GM23338 (cell line): Measurements from ENCODE around the gene PRTN3. TPM values are rescaled to one million over a fixed set of nuclear protein-coding genes. Genes with fewer than 3 reads are reported as not detected.

Experiments used
- ATAC-seq: fragments of 200-7000 bp; cut with Tn5 transposase; 3 replicates; pipeline ENCODE4 v1.9.1; 2020
- DNase-seq: peaks from one replicate; pipeline ENCODE4 v3.0.0-alpha.2; 2015; ENCODE audit warnings: low spot score
- H2AFZ ChIP-seq: fragments of 200-600 bp; sonication (generic); 2 replicates; pipeline ENCODE4 v1.8.0; 2016; ENCODE audit warnings: antibody characterized with exemption, mild to moderate bottlenecking, moderate library complexity
- H3F3A ChIP-seq: fragments of 200-600 bp; sonication (generic); replicated peaks from 2 replicates; pipeline ENCODE4 v1.8.0; 2017; ENCODE audit warnings: antibody characterized with exemption, mixed run types, low read depth
- H3K27ac ChIP-seq: fragments of 200-600 bp; sonication (generic); 2 replicates; pipeline ENCODE4 v1.6.1; 2016; ENCODE audit warnings: low read depth
- H3K27me3 ChIP-seq: fragments of 200-600 bp; sonication (generic); 2 replicates; pipeline ENCODE4 v1.8.0; 2016; ENCODE audit warnings: mild to moderate bottlenecking, mixed run types, moderate library complexity; ENCODE audit not compliant: insufficient read depth
- H3K36me3 ChIP-seq: fragments of 200-600 bp; sonication (generic); 2 replicates; pipeline ENCODE4 v1.8.0; 2016; ENCODE audit warnings: mild to moderate bottlenecking; ENCODE audit not compliant: insufficient read depth
- H3K4me1 ChIP-seq: fragments of 200-600 bp; sonication (generic); 2 replicates; pipeline ENCODE4 v1.8.0; 2016; ENCODE audit warnings: mild to moderate bottlenecking, moderate library complexity; ENCODE audit not compliant: insufficient read depth
- H3K4me2 ChIP-seq: fragments of 200-600 bp; sonication (generic); 2 replicates; pipeline ENCODE4 v1.7.1; 2017; ENCODE audit warnings: mixed run types
- H3K4me3 ChIP-seq: fragments of 200-600 bp; sonication (generic); 2 replicates; pipeline ENCODE4 v1.6.1; 2016; ENCODE audit warnings: mixed run types
- H3K79me2 ChIP-seq: fragments of 200-600 bp; sonication (generic); replicated peaks from 2 replicates; pipeline ENCODE4 v1.8.0; 2017; ENCODE audit warnings: mild to moderate bottlenecking; ENCODE audit not compliant: insufficient read depth
- H3K9me2 ChIP-seq: fragments of 200-600 bp; sonication (generic); 2 replicates; pipeline ENCODE4 v1.8.0; 2017; ENCODE audit not compliant: insufficient read depth
- H4K20me1 ChIP-seq: fragments of 200-600 bp; sonication (generic); replicated peaks from 2 replicates; pipeline ENCODE4 v1.8.0; 2017; ENCODE audit warnings: mild to moderate bottlenecking; ENCODE audit not compliant: insufficient read depth
- H3K27ac Mint-ChIP-seq: 2 replicates; pipeline ENCODE4 v1.8.0; 2020; ENCODE audit warnings: inconsistent platforms, mild to moderate bottlenecking, moderate library complexity, mixed read lengths
- H3K27me3 Mint-ChIP-seq: 3 replicates; pipeline ENCODE4 v1.8.0; 2022; ENCODE audit warnings: low read depth, mild to moderate bottlenecking, moderate library complexity, mixed read lengths, inconsistent platforms; ENCODE audit not compliant: insufficient read depth, poor library complexity
- H3K36me3 Mint-ChIP-seq: 3 replicates; pipeline ENCODE4 v1.8.0; 2021; ENCODE audit warnings: low read depth, mild to moderate bottlenecking, inconsistent platforms, moderate library complexity, mixed read lengths
- H3K4me1 Mint-ChIP-seq: 3 replicates; pipeline ENCODE4 v1.8.0; 2020; ENCODE audit warnings: mild to moderate bottlenecking, inconsistent platforms, mixed read lengths
- H3K4me3 Mint-ChIP-seq: 3 replicates; pipeline ENCODE4 v1.8.0; 2021; ENCODE audit warnings: moderate library complexity, mild to moderate bottlenecking, inconsistent platforms, mixed read lengths
- H3K9me3 Mint-ChIP-seq: 3 replicates; pipeline ENCODE4 v1.8.0; 2020; ENCODE audit warnings: moderate library complexity, mild to moderate bottlenecking, inconsistent platforms, mixed read lengths
- CREB1 ChIP-seq: fragments of 250-450 bp; sonication (Bioruptor Pico); IDR thresholded peaks from 2 replicates; pipeline ENCODE4 v1.5.0; 2020; ENCODE audit warnings: low read depth, mild to moderate bottlenecking, moderate library complexity
- EZH2 ChIP-seq: fragments of 200-600 bp; sonication (generic); IDR thresholded peaks from one replicate; pipeline ENCODE4 v1.8.0; 2017; ENCODE audit warnings: antibody characterized with exemption, mild to moderate bottlenecking, low read depth; ENCODE audit not compliant: unreplicated experiment
- EZH2phosphoT487 ChIP-seq: fragments of 200-600 bp; sonication (generic); IDR thresholded peaks from one replicate; pipeline ENCODE4 v1.8.1; 2018; ENCODE audit warnings: antibody characterized with exemption; ENCODE audit not compliant: unreplicated experiment
- NANOG ChIP-seq: IDR thresholded peaks from 2 replicates; pipeline ENCODE4 v1.6.1; 2016; ENCODE audit warnings: antibody characterized with exemption, borderline replicate concordance
- POLR2AphosphoS5 ChIP-seq: IDR thresholded peaks from 2 replicates; pipeline ENCODE4 v1.6.1; 2016; ENCODE audit warnings: antibody characterized with exemption, low read depth
- STAT1 ChIP-seq: IDR thresholded peaks from one replicate; pipeline ENCODE4 v1.6.1; 2016; ENCODE audit warnings: antibody characterized with exemption; ENCODE audit not compliant: unreplicated experiment
- ZNF114 ChIP-seq: fragments of 250-450 bp; sonication (Bioruptor Pico); IDR thresholded peaks from 2 replicates; pipeline ENCODE4 v1.5.0; 2020; ENCODE audit warnings: mild to moderate bottlenecking, moderate library complexity
- polyA plus RNA-seq: library from polyadenylated mRNA; unstranded; fragments of >200 nt; fragmentation: Nextera tagmentation; extraction: Ambion mirVana; gene quantifications from 2 replicates; pipeline ENCODE4 v1.2.1, GENCODE V29; 2016
- total RNA-seq: library from RNA; depleted of rRNA; stranded (reverse); fragments of >200 nt; shearing (Covaris generic); gene quantifications from 2 replicates; pipeline ENCODE4 v1.2.3, GENCODE V29; 2014
- TF ChIP-seq, protein P1 (sequence below), 2 experiments: fragments of 200-600 bp in 1 of 2; sonication (generic) in 1 of 2; conservative IDR thresholded peaks; 2 replicates each; pipeline versions ENCODE4 v1.5.1 to v1.6.1; 2016 to 2017; ENCODE audit warnings: antibody characterized with exemption in 2 of 2, low read depth in 2 of 2, mild to moderate bottlenecking in 2 of 2, moderate library complexity in 1 of 2
- TF ChIP-seq, protein P2 (sequence below): IDR thresholded peaks from 2 replicates; pipeline ENCODE4 v1.6.1; 2016; ENCODE audit warnings: antibody characterized with exemption

PRTN3 gene
- total and polyA plus RNA-seq, 2 experiments from 2014 or later, result 0.21 to 0.68 TPM

DNA sequence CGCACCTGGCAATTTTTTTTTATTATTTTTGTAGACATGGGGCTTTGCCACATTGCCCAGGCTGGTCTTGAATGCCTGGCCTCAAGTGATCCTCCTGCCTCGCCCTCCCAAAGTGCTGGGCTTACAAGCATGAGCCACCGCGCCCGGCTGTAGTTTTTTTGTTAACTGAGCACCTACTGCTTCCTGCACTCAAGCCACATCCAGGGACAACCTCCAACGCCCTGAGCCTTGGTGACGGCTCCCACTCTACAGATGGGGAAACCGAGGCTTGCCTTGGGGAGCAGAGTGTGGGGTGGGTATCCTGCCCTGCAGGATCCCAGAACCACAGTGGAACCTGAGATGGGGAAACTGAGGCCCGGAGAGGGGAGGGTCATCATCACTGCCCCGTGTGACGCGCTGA, 14.3 kb downstream of the PRTN3 start (continued):
- TF ChIP-seq, protein P1, sequence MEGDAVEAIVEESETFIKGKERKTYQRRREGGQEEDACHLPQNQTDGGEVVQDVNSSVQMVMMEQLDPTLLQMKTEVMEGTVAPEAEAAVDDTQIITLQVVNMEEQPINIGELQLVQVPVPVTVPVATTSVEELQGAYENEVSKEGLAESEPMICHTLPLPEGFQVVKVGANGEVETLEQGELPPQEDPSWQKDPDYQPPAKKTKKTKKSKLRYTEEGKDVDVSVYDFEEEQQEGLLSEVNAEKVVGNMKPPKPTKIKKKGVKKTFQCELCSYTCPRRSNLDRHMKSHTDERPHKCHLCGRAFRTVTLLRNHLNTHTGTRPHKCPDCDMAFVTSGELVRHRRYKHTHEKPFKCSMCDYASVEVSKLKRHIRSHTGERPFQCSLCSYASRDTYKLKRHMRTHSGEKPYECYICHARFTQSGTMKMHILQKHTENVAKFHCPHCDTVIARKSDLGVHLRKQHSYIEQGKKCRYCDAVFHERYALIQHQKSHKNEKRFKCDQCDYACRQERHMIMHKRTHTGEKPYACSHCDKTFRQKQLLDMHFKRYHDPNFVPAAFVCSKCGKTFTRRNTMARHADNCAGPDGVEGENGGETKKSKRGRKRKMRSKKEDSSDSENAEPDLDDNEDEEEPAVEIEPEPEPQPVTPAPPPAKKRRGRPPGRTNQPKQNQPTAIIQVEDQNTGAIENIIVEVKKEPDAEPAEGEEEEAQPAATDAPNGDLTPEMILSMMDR (conservative IDR thresholded peaks at IDR 0.05; ENCODE audit: low read depth in 2 of 2), result no peak
- TF ChIP-seq STAT1, result no peak

- TF ChIP-seq POLR2AphosphoS5 (no peak), EZH2phosphoT487 (no peak), EZH2 (no peak), NANOG (no peak), CREB1 (CRISPR knock-in tag) (no peak), ZNF114 (no peak), STAT1 (no peak)
- TF ChIP-seq, protein P1 (conservative IDR thresholded peaks at IDR 0.05; ENCODE audit: low read depth in 2 of 2), result no peak
- TF ChIP-seq, protein P2, sequence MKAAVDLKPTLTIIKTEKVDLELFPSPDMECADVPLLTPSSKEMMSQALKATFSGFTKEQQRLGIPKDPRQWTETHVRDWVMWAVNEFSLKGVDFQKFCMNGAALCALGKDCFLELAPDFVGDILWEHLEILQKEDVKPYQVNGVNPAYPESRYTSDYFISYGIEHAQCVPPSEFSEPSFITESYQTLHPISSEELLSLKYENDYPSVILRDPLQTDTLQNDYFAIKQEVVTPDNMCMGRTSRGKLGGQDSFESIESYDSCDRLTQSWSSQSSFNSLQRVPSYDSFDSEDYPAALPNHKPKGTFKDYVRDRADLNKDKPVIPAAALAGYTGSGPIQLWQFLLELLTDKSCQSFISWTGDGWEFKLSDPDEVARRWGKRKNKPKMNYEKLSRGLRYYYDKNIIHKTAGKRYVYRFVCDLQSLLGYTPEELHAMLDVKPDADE, result no peak
- Mint-ChIP-seq H3K4me1 (no peaks in the 10 kb centered on the region), H3K27me3 (peaks cover 13% of the 10 kb centered on the region), H3K27ac (no peak overlapping the region), H3K4me3 (no peak overlapping the region), H3K9me3 (no peaks in the 10 kb centered on the region; the same call in 2 of the 3 replicates), H3K36me3 (no peaks in the 10 kb centered on the region)
- H3K4me2 ChIP-seq, result no peak overlapping the region
- H3F3A ChIP-seq, result peaks cover 15% of the 10 kb centered on the region; the same call in 1 of the 2 replicates
- no peaks in the 10 kb centered on the region for H3K4me1 ChIP-seq
- no peak overlapping the region for H3K27ac ChIP-seq
- no peak for DNase-seq
- no peak for ATAC-seq
- H3K79me2 ChIP-seq, result no peaks in the 10 kb centered on the region
- H3K4me3 ChIP-seq, result no peak overlapping the region
- no peaks in the 10 kb centered on the region for H3K9me2 ChIP-seq
- no peaks in the 10 kb centered on the region for H3K36me3 ChIP-seq
- H4K20me1 ChIP-seq, result no peaks in the 10 kb centered on the region; the same call in 1 of the 2 replicates
- peaks cover 21% of the 10 kb centered on the region for H3K27me3 ChIP-seq
- H2AFZ ChIP-seq, result no peak overlapping the region
Measured at GRCh38 chr19:855566-856120, 14.8 kb downstream of the PRTN3 start.
